ENCODE results near the gene EPHB1. TPM values are rescaled to one million over a fixed set of nuclear protein-coding genes. Genes with fewer than 3 reads are reported as not detected.

The EPHB1 gene
- polyA plus RNA-seq, 3 donors = 0.06 to 0.55 TPM; not detected in 1

- Mint-ChIP-seq H3K4me3 (no peak overlapping the region), H3K36me3 (no peaks in the 10 kb centered on the region), H3K27me3 (ENCODE audit: low read depth in 3 of 3) (peaks cover 2 to 7% (median 4%) of the 10 kb centered on the region in 3 donors), H3K9me3 (peaks cover 0 to 12% (median 5%) of the 10 kb centered on the region in 7 donors), H3K4me1 (no peaks in the 10 kb centered on the region), H3K27ac (no peak overlapping the region)
- Histone ChIP-seq H3K27ac (ENCODE audit: low read depth in 1 of 2, low read length in 2 of 2) (no peak overlapping the region), H2AFZ (ENCODE audit: insufficient read depth, low read depth, low read length, poor library complexity, severe bottlenecking) (no peak overlapping the region), H3K4me1 (ENCODE audit: control insufficient read depth in 1 of 2, insufficient read depth in 2 of 2, low read length in 2 of 2) (no peaks in the 10 kb centered on the region), H3K9me3 (replicated peaks in 1 of 2; ENCODE audit: control insufficient read depth in 1 of 2, insufficient read depth in 1 of 2, low read length in 2 of 2) (peaks cover 0 to 5% of the 10 kb centered on the region in 2 donors), H3K9ac (ENCODE audit: insufficient read depth, low read length, poor library complexity, severe bottlenecking) (no peak overlapping the region), H3K36me3 (replicated peaks in 1 of 2; ENCODE audit: control insufficient read depth in 1 of 2, insufficient read depth in 2 of 2, low read length in 2 of 2) (no peaks in the 10 kb centered on the region), H3K4me2 (replicated peaks; ENCODE audit: extremely low read depth, low read length, poor library complexity, severe bottlenecking) (no peak overlapping the region), H3K79me2 (ENCODE audit: insufficient read depth, low read length) (no peaks in the 10 kb centered on the region), H3K4me3 (replicated peaks in 1 of 3; ENCODE audit: low read depth in 2 of 3, low read length in 3 of 3) (no peak overlapping the region), H4K20me1 (ENCODE audit: insufficient read depth, low read length) (no peaks in the 10 kb centered on the region), H3K27me3 (ENCODE audit: control insufficient read depth in 2 of 2, insufficient read depth in 2 of 2, low read length in 2 of 2) (no peaks in the 10 kb centered on the region)
- TF ChIP-seq CTCF (IDR thresholded peaks at IDR 0.05) = no peak
- DNase-seq = no peak
- intact Hi-C loops (cut with micrococcal nuclease) = no loop called here
- WGBS (ENCODE audit: insufficient coverage) = no CpG with 5 or more reads among the region's 4 CpGs
Measured at GRCh38 chr3:134894533-134894932, 99.5 kb downstream of the EPHB1 start.

- no peaks in the 10 kb centered on the region for H3K4me1 Mint-ChIP-seq
- H3K4me3 Mint-ChIP-seq = no peak overlapping the region
- Histone ChIP-seq H3K27me3 (ENCODE audit: control insufficient read depth in 2 of 2, insufficient read depth in 2 of 2, low read length in 2 of 2) (no peaks in the 10 kb centered on the region), H3K79me2 (ENCODE audit: insufficient read depth, low read length) (no peaks in the 10 kb centered on the region), H3K9me3 (replicated peaks in 1 of 2; ENCODE audit: control insufficient read depth in 1 of 2, insufficient read depth in 1 of 2, low read length in 2 of 2) (peaks cover 0 to 5% of the 10 kb centered on the region in 2 donors), H3K4me3 (replicated peaks in 1 of 3; ENCODE audit: low read depth in 2 of 3, low read length in 3 of 3) (no peak overlapping the region), H3K36me3 (replicated peaks in 1 of 2; ENCODE audit: control insufficient read depth in 1 of 2, insufficient read depth in 2 of 2, low read length in 2 of 2) (no peaks in the 10 kb centered on the region), H3K4me1 (ENCODE audit: control insufficient read depth in 1 of 2, insufficient read depth in 2 of 2, low read length in 2 of 2) (no peaks in the 10 kb centered on the region), H4K20me1 (ENCODE audit: insufficient read depth, low read length) (no peaks in the 10 kb centered on the region), H3K9ac (ENCODE audit: insufficient read depth, low read length, poor library complexity, severe bottlenecking) (no peak overlapping the region), H3K4me2 (replicated peaks; ENCODE audit: extremely low read depth, low read length, poor library complexity, severe bottlenecking) (no peak overlapping the region), H3K27ac (ENCODE audit: low read depth in 1 of 2, low read length in 2 of 2) (no peak overlapping the region), H2AFZ (ENCODE audit: insufficient read depth, low read depth, low read length, poor library complexity, severe bottlenecking) (no peak overlapping the region)
- H3K27ac Mint-ChIP-seq = no peak overlapping the region
- H3K9me3 Mint-ChIP-seq = peaks cover 0 to 11% (median 5%) of the 10 kb centered on the region in 7 donors
- TF ChIP-seq CTCF (IDR thresholded peaks at IDR 0.05) = no peak
- peaks cover 2 to 7% (median 4%) of the 10 kb centered on the region in 3 donors for H3K27me3 Mint-ChIP-seq (ENCODE audit: low read depth in 3 of 3)
- no peak for DNase-seq
- 100% methylated on average over 1 of the region's 2 CpGs for WGBS (ENCODE audit: insufficient coverage)
- H3K36me3 Mint-ChIP-seq = no peaks in the 10 kb centered on the region
- intact Hi-C loops (cut with micrococcal nuclease) = no loop called here
Measured at GRCh38 chr3:134895181-134895580, 100.1 kb downstream of the EPHB1 start.
